Activated CD4-positive, alpha-beta T cell treated with anti-CD3 and anti-CD28 coated beads for 4 hours (primary cell): ENCODE data around the gene GALNT7.

Source experiments
- DNase-seq, 2 donors: peaks; one replicate each; pipeline ENCODE4 v3.0.0-alpha.2; 2020

The GALNT7 gene

DNA sequence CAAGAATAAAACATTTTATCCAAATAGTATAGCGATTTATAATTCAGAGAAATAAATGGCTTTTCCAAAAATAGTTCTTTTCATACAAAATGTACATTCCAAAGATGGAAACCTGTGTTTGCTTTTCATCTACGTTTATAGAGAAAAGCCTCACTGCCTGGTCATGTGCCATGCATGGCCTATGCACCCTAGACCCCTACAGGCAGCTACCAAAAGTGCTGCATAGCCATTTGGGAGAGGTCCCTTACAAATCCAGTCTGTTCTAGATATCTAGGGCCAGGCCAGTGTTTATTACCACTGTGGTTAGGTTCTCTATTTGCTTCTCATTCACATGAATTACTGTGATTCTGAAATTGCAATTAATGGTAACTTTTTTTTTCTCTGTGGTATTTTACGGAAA lies 148.4 kb downstream of the GALNT7 start:
- DNase-seq, result no peak

- DNase-seq, result no peak
Measured at GRCh38 chr4:173318240-173318639, 149.6 kb downstream of the GALNT7 start.

- DNase-seq, result no peak
Measured at GRCh38 chr4:173318648-173319211, 150.1 kb downstream of the GALNT7 start.

DNA sequence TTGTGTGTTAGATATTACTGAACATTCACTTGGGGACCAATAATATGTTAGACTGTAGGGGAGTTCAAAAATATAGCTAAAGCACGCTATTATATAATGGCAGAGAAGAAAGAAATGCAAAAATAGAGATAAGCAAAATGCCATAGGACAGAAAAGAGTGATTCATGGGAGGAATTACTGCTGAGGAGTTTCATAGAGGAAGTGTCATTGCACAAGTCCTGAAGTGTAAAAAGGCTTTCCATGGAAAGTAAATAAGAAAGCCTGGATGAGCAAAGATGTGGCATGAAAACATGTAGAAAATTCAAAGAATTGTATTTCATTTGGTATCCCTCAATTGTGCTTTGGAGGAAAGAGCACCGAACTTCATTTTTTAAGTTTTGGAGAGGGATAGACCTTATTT lies 151.1 kb downstream of the GALNT7 start:
- DNase-seq, result no peak

DNA sequence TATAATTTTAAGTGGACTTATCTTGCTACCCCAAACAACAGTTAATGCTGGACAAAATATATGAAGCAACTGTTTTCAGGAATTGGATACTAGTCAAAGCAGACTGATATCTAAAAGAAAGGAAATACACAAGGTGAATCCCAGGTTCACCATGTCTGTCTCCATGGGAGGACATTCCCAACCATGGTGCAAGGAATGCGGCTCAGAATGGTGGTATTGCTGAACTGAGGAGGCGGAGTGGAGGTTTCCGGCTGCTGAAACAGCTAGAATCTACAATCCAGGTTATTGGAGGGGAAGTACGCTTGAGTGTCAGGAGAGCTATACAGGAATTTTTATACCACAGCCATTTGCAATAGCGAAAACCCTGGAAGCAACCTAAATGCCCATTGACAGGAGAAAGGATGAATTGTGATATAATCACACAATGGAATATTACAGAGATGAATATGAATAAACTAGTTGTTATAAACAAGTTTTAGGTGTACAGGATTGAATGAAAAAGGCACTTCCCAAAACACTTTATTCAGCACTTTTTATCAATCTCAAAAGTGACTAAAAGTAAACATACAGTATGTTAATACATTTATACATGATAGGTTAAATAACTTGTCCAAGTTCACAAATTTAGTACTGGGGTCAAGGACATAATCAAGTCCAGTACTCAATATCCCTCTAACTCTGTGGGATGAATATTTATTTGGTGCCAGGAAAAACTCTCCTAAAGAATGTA lies 156.6 kb downstream of the GALNT7 start:
- no peak for DNase-seq

DNA sequence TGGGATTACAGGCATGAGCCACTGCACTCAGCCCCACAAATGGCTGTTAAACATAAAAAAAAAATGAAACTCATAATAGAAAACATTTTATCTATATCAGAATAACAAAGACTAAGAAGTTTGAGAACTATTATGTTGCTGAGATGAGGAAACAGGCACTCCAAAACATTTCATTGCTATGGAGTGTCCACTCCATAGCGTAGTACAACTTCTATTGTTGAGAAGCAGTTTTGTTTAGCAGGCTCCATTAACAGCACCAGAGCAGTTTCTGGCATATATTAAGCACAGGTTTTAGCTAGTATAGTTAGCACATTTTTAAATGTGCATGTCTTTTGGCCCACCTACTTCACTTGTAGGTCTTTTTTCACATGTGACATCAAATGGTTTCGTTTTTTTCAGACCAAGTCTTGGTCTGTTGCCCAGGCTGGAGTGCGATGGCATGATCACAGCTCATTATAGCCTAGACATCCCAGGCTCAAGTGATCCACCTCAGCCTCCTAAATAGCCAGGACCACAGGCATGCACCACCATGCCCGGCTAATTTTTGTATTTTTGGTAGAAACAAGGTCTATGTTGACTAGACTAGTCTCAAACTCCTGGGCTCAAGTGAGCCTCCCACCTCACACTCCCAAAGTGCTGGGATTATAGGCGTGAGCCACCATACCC lies 159.8 kb downstream of the GALNT7 start:
- no peak for DNase-seq

DNA sequence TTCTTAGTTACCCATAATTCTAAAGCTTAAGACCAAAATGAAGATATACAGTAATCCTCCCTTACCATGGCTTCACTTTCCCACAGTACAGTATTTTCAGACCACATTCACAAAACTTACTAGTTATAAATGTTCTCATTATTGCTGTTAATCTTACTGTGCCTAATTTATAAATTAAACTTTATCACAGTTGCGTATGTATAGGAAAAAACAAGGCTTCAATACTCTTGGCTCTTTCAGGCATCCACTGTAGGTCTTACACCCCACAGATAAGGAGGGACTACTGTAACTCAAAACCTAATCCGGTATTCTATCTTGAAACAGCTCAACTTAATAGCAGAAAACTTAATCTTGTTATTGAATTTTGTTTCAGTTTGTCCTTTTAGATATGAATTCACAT lies 162.0 kb downstream of the GALNT7 start:
- DNase-seq, result no peak

- DNase-seq, result no peak
Measured at GRCh38 chr4:173332021-173332487, 163.4 kb downstream of the GALNT7 start.

DNA sequence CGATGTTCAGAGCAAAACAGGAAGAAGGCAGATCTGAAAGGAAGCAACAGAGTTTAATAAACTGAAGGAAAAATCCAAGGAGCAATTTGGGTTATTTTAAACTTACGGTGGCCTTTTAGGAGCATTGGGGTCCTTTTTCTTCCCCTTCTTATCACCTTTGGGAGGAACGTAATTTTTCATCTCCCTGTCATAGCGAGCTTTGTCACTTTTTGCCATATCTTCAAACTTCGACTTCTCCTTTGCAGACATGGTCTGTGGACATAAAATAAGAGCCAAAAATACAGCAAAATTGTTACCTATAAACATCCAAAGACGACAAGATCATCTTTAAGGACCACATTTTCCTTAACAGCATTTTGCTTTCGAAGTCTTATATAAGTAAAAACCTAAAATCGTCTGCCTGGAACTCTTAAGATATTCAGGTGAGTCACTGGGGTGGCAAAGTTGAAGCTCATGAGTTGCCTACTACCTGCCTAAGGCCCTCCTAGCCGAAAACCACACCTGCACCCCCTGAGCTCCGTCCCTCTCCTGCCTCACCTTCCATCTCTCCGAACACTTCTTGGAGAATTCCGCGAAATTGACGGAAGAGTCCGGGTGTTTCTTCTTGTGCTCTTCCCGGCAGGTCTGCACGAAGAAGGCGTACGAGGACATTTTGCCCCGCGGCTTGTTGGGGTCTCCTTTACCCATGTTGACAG lies 164.5 kb downstream of the GALNT7 start:
- peak; percentile 22 to 30 for DNase-seq

GRCh38 chr4:173333658-173334084 lies 165.1 kb downstream of the GALNT7 start:
- peak; percentile 33 to 47 for DNase-seq

DNA sequence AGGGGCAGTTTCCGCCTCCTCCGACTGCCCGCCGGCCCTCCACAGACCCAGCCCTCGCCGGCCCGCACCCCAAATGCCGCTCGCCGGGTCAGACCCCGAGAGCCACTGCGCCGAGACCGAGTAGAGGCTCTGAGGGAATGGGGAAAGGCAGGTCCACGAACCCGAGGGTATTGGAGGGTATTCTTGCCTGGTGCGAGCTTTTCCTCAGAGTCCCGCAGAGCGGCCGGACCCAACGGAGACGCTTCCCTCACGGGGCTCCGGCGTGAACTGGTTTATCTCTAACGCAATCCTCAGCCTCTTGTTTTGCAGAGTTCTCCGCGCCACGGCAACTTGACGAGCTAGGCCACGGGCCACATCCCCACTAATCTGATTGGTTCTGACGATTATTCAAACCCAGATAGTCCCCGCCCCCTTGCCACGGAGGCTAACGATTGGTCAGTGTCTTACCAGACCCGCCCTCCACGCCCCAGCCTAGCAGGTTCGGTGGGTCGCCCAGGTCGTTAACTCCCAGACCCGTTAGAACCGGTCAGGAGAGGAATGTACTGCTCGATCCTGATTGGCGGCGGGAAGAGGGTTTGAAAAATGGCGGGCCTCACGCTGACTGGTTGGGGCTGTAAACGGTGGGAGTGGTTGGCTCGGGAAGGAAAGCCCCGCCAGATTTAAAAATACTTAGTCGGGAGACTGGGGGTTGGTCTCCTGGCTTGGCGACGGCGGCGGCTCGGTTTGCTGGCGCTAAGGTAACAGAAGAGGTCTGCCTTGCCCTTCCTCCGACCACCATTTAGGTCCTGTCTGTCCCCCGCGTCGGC lies 165.7 kb downstream of the GALNT7 start, which contains the start of gene HMGB2:
TSS of gene HMGB2 (minus strand) at position 274 of the 806 bp plus-strand sequence. CDS start 709 bp downstream, outside the sequence.
- DNase-seq, result peak; percentile 100

DNA sequence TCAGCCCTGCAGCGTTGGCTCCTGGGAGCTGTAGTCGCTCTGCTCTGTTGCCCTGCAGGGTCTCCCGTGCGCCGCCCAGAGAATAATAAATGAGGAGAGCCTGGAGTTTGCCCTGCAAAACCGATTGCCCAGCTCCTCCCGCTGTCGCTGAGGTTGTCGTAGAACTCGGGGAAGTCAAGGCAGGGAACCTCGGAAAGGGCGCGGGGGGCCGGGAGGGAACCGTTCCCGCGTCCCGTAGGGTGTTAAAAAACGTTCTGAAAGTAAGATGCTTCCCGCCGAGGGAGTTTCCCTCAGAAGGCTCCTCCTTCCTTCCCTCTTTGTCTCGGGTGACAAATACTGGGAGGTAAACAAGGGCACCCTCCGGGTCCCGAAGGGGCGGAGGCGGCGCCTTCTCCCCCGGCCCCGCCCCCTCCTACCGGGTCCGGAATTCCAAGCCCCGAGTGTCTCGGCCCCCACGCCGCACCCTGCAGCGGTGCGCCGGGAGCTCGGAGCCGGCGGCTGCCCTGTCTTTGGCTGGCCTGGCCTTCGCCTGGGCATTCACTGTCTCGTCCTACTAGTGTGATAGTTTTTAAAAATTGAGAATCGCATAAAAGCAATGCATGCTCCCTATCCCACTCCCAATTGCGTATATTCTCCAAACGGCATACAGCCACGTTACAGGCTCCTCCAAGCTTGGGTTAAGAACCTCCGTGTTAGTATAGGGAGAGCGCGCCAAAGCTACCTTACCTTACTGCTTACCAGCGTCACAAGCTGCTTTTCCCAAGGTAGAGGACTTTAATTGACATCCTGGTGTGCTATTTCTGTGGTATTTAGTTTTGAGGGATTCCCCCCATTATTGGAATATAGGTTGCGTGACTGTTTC lies 166.5 kb downstream of the GALNT7 start:
- peak; percentile 10 to 12 for DNase-seq

- no peak for DNase-seq
Measured at GRCh38 chr4:173337463-173337862, 168.9 kb downstream of the GALNT7 start.

DNA sequence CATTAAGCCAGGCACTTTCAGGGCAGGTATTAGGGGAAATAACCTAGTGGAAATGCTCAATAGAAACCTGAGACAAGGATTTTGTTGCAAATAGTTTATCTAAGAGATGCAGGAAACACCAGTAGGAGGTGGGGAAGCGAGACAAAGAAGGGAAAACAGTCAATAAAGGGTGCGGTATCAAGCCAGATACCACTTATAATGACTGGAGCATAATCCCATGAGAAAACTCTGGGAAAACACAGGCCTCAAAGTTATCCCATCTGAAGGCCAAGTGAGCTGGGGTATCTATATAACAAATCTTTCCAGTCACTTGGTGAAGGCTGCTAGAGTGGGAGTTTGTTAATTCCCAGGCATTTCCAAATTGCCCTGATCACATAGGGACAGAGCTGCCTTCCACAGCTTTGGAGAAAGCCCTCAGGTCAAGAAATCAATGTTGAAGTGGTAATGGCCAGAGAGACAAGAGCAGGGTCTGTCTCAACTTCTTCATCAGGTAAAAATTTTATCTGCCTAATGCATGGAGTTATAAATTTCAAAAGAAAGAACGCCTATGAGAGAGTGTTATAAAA lies 175.3 kb downstream of the GALNT7 start:
- no peak for DNase-seq

DNA sequence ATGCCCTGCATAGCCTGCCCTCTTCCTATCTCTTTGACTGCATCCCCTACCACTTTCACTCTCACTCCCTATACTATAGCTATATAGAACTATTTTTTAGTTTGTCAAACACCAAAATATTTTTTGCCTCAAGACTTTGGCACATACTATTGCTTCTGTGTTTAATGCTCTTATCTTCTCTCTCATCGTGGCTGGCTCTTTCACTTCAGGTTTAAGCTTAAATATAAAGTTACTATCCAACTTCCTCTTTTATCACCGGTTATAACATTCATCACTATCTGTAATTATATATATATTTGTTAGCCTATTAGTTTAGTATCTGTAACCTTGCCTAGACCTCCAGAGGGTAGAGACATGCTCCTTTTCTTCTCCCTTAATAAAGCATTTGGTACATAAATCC lies 177.0 kb downstream of the GALNT7 start:
- no peak for DNase-seq

GRCh38 chr4:173346074-173346473 lies 177.5 kb downstream of the GALNT7 start:
- DNase-seq, result no peak

GRCh38 chr4:173347467-173347866 lies 178.9 kb downstream of the GALNT7 start:
- DNase-seq, result no peak

DNA sequence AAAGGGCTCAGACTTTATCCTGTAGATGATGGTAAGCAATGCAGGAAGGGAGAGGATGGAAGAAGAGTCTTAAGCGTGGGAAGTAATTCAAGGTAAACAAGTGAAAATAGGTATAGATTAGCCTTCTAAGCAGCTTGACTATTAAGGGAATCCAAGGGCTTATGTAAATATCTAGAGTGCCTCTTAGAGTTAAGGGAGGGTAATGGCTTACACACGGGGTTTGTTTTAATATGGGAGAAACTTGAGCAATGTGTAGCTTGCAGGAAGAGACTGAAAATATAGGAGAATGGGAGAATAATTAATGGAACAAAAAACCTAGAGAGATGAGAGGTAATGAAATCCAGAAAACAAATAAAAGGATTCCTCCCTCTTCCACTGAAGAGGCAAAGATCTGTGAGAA lies 189.3 kb downstream of the GALNT7 start:
- DNase-seq, result no peak

DNA sequence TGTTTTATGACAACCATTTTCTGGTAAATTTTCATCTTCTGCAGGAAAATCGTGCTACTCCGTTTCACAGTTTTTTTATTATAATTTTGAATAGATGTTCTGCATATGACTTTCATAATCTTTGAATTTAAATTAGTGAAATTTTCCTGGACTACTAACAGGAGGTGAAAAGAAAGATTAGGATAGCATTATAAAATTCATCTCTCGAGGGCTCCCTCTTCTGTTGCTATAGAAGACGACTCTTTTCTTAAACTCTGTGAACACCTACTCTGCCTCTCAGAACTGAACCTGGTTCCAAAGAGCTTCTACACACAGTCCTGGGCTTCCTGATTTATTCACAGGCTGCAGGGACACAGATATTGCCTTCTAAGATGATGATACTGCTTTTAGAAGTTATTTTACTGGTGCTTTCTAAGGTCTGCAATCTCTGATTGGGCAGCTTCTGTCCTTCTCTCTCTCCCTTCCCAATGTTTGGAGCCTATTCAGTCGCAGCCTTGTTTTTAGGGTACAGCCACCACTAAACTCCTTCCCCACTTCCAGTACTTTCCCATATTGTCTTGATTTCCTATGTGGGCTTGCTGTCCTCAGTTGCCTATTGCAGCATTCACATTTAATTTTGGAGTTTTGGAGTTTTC lies 192.1 kb downstream of the GALNT7 start:
- DNase-seq, result no peak

DNA sequence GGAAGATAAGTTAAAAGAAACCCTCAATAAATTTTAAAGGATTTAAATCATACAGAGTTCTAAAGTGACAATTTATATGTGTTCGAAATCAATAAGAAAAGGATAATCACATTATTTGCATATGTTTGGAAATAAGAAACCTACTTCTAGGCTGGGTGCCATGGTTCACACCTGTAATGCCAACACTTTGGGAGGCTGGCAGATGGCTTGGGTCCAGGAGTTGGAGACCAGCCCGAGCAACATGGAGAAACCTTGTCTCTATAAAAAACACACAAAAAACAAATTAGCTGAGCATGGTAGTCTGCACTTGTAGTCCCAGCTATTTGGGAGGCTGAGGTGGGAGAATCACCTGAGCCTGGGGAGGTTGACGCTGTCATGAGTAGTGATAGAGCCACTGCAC lies 194.1 kb downstream of the GALNT7 start:
- no peak for DNase-seq
